ENCODE data around the gene LRRN2.

- TF ChIP-seq SREBF2 (IDR thresholded peaks at IDR 0.05), result no peak
- no peak for TF ChIP-seq CEBPB (IDR thresholded peaks at IDR 0.05)
- TF ChIP-seq MYC (IDR thresholded peaks at IDR 0.05; ENCODE audit: borderline replicate concordance, low read length), result no peak
- TF ChIP-seq, protein P1, sequence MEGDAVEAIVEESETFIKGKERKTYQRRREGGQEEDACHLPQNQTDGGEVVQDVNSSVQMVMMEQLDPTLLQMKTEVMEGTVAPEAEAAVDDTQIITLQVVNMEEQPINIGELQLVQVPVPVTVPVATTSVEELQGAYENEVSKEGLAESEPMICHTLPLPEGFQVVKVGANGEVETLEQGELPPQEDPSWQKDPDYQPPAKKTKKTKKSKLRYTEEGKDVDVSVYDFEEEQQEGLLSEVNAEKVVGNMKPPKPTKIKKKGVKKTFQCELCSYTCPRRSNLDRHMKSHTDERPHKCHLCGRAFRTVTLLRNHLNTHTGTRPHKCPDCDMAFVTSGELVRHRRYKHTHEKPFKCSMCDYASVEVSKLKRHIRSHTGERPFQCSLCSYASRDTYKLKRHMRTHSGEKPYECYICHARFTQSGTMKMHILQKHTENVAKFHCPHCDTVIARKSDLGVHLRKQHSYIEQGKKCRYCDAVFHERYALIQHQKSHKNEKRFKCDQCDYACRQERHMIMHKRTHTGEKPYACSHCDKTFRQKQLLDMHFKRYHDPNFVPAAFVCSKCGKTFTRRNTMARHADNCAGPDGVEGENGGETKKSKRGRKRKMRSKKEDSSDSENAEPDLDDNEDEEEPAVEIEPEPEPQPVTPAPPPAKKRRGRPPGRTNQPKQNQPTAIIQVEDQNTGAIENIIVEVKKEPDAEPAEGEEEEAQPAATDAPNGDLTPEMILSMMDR (IDR thresholded peaks at IDR 0.05), result no peak
- no peak for TF ChIP-seq POLR2A (IDR thresholded peaks at IDR 0.05; ENCODE audit: low read length)
- TF ChIP-seq, protein P2, sequence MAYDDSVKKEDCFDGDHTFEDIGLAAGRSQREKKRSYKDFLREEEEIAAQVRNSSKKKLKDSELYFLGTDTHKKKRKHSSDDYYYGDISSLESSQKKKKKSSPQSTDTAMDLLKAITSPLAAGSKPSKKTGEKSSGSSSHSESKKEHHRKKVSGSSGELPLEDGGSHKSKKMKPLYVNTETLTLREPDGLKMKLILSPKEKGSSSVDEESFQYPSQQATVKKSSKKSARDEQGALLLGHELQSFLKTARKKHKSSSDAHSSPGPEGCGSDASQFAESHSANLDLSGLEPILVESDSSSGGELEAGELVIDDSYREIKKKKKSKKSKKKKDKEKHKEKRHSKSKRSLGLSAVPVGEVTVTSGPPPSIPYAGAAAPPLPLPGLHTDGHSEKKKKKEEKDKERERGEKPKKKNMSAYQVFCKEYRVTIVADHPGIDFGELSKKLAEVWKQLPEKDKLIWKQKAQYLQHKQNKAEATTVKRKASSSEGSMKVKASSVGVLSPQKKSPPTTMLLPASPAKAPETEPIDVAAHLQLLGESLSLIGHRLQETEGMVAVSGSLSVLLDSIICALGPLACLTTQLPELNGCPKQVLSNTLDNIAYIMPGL (CRISPR knock-in tag; IDR thresholded peaks at IDR 0.05; ENCODE audit: borderline replicate concordance), result no peak
- TF ChIP-seq JUNB (IDR thresholded peaks at IDR 0.05), result no peak
- no peak for TF ChIP-seq GATA3 (IDR thresholded peaks at IDR 0.05; ENCODE audit: borderline replicate concordance)
Observed at GRCh38 chr1:204645666-204646065, 39.9 kb downstream of the LRRN2 start.

Data from A549 (cell line).